Erythroblast (primary cell): ENCODE measurements around the gene FNBP1.
"Not testable (repeated sequence)": the region's sequence is repeated elsewhere in the genome, so short reads cannot be mapped to it uniquely, and the experiment has no call there.

Experiments used
- DNase-seq, 2 experiments: peaks; one replicate each; lab custom pipeline; 2025; lab: John Stamatoyannopoulos, UW
- GATA1 ChIP-seq: IDR thresholded peaks from 2 replicates; pipeline ENCODE4 v1.6.1; 2011; ENCODE audit warnings: low read depth, mild to moderate bottlenecking, control low read depth, low read length, moderate library complexity
- POLR2A ChIP-seq: IDR thresholded peaks from 2 replicates; pipeline ENCODE4 v1.6.1; 2011; ENCODE audit warnings: mild to moderate bottlenecking, low read length

The FNBP1 gene

DNA sequence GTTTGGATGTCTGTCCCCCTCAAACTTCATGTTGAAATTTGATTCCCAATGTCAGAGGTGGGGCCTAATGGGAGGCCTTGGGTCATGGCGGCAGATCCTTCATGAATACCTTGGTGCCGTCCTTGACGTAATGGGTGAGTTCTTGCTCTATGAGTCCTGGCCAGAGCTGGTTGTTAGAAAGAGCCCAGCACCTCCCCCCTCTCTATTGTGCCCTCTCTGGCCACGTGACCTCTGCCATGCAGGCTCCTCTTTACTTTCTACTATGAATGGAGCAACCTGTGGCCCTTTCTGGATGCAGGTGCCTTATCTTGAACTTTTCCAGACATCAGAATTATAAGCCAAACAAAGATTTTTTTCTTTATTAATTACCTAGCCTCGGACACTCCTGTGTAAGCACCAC lies 40.7 kb downstream of the FNBP1 start:
- DNase-seq: no peak
- TF ChIP-seq GATA1 (no peak), POLR2A (no peak)

DNA sequence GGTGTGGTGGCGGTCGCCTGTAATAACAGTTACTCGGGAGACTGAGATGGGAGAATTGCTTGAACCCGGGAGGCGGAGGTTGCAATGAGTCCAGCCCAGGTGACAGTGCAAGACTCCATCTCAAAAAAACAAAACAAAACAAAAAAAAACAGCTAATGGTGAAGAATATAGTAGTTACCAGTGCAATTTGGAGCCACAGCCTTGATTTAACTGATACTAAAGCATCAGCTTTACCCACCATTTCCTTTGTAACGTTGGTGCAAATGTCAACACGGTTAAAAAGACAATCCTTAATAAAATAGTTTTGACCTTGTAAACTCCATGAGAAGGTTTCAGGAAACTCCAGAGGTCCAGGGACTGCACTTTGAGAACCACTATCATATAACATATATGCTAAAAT lies 41.8 kb downstream of the FNBP1 start:
- DNase-seq: no peak
- TF ChIP-seq POLR2A: no peak
- TF ChIP-seq GATA1: no peak

DNA sequence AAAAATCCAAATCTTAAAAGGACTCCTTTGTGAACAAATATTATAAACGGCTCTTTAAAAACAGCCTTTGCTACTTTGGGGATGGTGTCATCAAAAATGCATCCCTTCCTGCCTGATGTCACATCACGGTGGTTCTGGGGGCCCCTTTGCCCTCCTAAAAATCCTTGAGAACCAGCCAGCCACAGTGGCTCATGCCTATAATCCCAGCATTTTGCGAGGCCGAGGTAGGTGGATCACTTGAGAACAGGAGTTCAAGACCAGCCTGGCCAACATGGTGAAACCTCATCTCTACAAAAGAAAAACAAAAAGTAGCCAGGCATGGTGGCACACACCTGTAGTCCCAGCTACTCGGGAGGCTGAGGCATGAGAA lies 43.9 kb downstream of the FNBP1 start:
- TF ChIP-seq POLR2A: no peak
- no peak for TF ChIP-seq GATA1
- no peak for DNase-seq

DNA sequence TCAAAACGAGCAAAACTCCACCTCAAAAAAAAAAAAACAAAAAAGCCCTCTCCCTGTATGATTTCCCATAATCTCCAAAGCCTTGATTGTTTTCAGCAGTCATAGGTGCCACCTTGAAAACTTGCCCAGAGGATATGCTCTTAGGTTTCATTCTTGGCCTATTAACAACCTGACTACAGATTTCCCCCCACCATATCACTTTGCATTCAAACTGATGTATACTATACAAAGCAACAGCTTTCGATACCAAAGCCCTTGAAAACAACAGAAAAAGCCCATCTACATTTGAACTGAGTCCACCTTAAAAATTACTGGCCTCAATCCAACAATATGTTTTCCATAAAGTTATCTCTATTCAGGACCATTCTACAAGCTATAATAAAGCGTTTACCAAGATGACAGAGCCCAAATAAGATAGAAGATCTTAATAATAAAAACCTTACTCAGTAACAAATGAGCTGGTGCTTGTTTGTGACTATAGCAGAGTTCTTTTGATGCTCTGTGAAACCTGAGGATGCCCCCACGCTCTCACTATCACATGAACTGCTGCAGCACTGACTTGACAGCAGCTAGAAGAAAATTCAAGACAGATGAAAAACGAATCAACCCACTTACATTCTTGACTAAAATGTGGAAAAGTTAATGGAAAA lies 44.4 kb downstream of the FNBP1 start:
- no peak for DNase-seq
- TF ChIP-seq GATA1: no peak
- TF ChIP-seq POLR2A: no peak

DNA sequence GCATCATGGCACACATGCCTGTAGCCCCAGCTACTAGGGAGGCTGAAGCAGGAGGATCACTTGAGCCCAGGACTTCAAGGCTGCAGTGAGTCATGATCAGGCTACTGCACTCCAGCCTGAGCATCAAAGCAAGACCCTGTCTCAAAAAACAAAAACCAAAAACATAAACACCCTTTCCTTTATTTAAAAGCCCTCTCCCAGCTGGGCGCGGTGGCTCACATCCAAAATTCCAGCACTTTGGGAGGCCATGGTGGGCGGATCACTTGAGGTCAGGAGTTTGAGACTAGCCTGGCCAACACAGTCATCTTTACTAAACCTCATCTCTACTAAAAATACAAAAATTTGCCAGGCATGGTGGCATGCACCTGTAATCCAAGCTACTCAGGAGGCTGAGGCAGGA lies 45.3 kb downstream of the FNBP1 start:
- DNase-seq: not testable (repeated sequence)

DNA sequence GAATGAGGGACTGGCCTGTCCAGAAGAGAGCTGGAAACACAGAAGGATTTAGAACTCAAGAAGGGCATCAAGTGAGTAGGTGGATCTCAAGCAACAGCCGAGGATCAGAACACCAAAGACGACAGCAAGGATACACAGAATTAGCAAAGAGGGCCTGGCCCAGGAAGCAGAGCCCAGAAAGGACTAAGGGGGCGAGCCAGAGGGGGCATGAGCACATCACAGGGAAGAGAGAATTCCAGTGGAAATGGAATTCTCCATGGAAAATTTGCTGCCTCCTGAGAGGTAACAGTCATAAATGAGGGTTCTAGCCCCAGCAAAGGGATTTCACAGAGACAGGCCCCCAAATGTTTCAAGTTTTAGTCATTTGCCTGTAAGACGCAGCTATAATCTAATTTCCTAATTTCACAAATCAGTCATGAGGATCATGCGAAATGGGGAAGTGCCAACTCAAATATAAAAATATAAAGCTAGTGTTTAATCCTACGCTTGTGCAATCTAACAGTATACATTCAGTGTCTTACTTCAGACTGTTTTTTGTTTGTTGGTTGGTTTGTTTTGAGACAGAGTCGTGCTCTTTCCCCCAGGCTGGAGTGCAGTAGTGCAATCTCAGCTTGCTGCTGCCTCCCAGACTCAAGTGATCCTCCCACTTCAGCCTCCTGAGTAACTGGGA lies 46.7 kb downstream of the FNBP1 start:
- DNase-seq: no peak

GRCh38 chr9:129995409-129996160 lies 47.4 kb downstream of the FNBP1 start:
- DNase-seq: no peak
- TF ChIP-seq POLR2A: no peak
- TF ChIP-seq GATA1: no peak

More for the DNA sequence above, 46.7 kb downstream of the FNBP1 start:
- TF ChIP-seq GATA1 (no peak), POLR2A (no peak)

DNA sequence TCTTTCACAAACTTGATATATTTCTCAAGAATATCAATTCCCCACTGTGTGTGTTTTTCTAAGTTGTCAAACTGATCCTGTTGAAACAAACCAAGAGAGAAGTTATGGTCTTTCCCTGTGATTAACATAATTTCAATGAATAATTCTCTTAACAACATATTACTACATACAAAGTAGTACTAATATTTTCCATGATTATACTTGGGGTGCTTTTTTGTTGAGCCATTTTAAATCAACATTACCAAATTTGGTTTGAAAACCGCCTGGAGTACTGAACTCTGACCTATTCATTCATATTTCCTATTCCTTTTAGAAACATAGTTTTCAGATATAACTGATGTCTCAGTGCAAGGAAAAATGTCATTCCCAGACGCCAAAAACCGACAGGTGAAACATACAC lies 48.1 kb downstream of the FNBP1 start:
- no peak for DNase-seq
- no peak for TF ChIP-seq POLR2A
- TF ChIP-seq GATA1: no peak

DNA sequence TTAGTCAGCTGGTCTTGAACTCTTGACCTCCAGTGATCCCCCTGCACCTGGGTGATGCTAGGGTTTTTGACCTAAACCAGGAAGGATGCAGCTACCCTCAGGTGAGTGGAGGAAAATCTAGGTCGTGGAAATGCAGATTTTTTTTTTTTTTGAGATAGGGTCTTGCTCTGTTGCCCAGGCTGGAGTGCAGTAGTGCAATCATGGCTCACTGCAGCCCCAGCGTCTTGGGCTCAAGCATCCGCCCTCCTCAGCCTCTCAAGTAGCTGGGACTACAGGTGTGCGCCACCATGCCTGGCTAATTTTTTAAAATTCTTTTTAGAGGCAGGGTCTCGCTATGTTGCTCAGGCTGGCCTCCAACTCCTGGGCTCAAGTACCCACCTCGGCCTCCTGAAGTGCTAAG lies 51.9 kb downstream of the FNBP1 start:
- not testable (repeated sequence) for DNase-seq

- TF ChIP-seq GATA1 (no peak), POLR2A (no peak)
- DNase-seq: no peak
Measured at GRCh38 chr9:129990269-129991010, 52.5 kb downstream of the FNBP1 start.

GRCh38 chr9:129989740-129990139 lies 53.2 kb downstream of the FNBP1 start:
- TF ChIP-seq POLR2A: no peak
- TF ChIP-seq GATA1: no peak
- no peak for DNase-seq

DNA sequence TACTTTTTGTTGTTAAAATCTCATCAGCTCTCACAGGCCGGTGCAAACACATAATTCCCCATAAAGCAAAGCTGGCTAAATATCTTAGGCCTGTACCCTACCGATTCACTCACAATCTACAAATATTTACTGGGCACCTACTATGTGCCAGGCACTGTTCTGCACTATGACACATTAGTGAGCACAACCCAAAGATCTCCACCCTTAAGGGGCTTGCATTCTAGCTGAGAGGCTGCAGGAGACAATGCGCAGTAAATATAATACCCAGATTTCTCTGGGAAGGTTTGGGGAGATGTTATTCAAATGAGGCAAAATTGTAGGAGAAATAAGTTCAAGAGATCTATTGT lies 53.7 kb downstream of the FNBP1 start:
- DNase-seq: no peak
- TF ChIP-seq POLR2A: no peak
- TF ChIP-seq GATA1: no peak

DNA sequence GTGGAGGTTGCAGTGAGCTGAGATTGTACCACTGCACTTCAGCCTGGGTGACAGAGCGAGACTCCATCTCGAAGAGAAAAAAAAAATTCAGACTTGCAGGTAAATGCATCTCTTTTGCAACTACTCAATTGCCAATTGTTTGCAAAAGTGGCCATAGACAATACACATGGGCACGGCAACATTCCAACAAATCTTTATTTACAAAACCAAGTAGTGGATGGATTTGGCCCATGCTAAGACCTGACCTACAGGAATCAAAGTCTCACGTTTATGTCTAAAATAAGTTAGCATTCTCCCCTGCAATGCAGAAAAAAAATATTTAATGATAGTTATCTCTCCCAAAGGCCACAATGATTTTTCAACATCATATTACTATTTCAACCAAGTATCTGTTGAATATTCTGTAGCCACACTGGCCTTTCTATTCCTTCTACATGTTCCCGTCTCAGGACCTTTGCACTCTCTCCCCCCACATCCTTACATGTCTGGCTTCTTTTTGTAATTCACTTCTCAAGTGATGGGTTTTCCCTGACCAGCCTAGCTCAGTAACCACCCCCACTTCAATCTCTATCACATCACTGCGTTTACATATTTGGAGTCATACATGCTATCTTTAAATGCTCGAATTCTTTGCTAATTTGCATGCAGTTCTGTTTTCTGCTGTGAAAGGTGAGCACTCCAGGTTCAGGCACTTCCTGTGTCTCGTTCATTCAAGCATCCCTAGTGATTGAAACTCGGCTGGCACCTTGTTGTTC lies 54.2 kb downstream of the FNBP1 start:
- DNase-seq: no peak
- no peak for TF ChIP-seq POLR2A
- TF ChIP-seq GATA1: no peak
